GM23248 (cell line): Measurements from ENCODE around the gene C16orf89.

Experiments used
- EZH2 ChIP-seq: fragments of 200-600 bp; sonication (generic); IDR thresholded peaks from 2 replicates; pipeline ENCODE4 v1.6.1; 2018; ENCODE audit warnings: antibody characterized with exemption, mild to moderate bottlenecking; ENCODE audit not compliant: insufficient read depth, poor library complexity, severe bottlenecking
- EZH2phosphoT487 ChIP-seq: fragments of 200-600 bp; sonication (generic); IDR thresholded peaks from 2 replicates; pipeline ENCODE4 v1.6.1; 2018; ENCODE audit warnings: antibody characterized with exemption, moderate library complexity, mild to moderate bottlenecking, low read depth; ENCODE audit not compliant: insufficient read depth

DNA sequence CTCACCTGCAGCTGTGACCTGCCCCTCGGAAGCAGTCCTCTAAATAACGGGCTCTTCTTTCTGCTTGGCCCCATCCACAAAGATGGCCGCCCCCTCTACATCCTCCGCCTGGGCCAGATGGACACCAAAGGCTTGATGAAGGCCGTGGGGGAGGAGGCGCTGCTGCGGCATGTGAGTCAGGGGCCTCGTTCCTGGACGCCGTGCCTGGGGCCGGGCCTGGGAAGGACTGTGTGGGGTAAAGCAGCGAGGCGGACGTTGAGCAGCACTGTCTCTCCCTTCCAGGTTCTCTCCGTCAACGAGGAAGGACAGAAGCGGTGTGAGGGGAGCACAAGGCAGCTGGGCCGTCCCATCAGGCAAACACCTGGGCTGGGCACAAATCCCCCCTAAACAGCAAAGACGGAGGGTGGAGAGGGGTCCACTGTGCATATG lies 65.2 kb downstream of the C16orf89 start:
- TF ChIP-seq EZH2 (no peak), EZH2phosphoT487 (no peak)
